Suprapubic skin (tissue), 4 donors: ENCODE results near the gene SUGCT. TPM values are rescaled to one million over a fixed set of nuclear protein-coding genes. Genes with fewer than 3 reads are reported as not detected.

Experiments used
- DNase-seq, 2 donors: peaks; one replicate each; pipeline ENCODE4 v3.0.0-alpha.2; 2019; ENCODE audit warnings: low spot score in 2 of 2
- H3K27ac ChIP-seq: fragments of 200-600 bp; sonication (generic); one replicate; pipeline ENCODE4 v1.5.1; 2019
- H3K27me3 ChIP-seq: fragments of 200-600 bp; sonication (generic); one replicate; pipeline ENCODE4 v1.5.1; 2019
- H3K36me3 ChIP-seq: fragments of 200-600 bp; sonication (generic); one replicate; pipeline ENCODE4 v1.5.1; 2019
- H3K4me1 ChIP-seq: fragments of 200-600 bp; sonication (generic); one replicate; pipeline ENCODE4 v1.5.1; 2019
- H3K4me3 ChIP-seq: fragments of 200-600 bp; sonication (generic); one replicate; pipeline ENCODE4 v1.5.1; 2019; ENCODE audit warnings: mild to moderate bottlenecking
- H3K9me3 ChIP-seq: fragments of 200-600 bp; sonication (generic); one replicate; pipeline ENCODE4 v1.5.1; 2019
- CTCF ChIP-seq, 2 donors: fragments of 200-600 bp in 1 of 2; fragments of 450-650 bp in 1 of 2; sonication (generic) in 1 of 2; IDR thresholded peaks; one replicate each; pipeline ENCODE4 v1.5.1; 2016 to 2019; ENCODE audit warnings: antibody characterized with exemption in 2 of 2, mild to moderate bottlenecking in 1 of 2, moderate library complexity in 1 of 2
- EP300 ChIP-seq: sonication (generic); formaldehyde crosslinking; IDR thresholded peaks from one replicate; pipeline ENCODE4 v1.6.1; 2017; ENCODE audit warnings: antibody characterized with exemption
- POLR2A ChIP-seq, 2 donors: fragments of 450-650 bp; IDR thresholded peaks; one replicate each; pipeline ENCODE4 v1.6.1; 2017; ENCODE audit warnings: antibody characterized with exemption in 2 of 2, mild to moderate bottlenecking in 2 of 2, moderate library complexity in 2 of 2
- POLR2AphosphoS5 ChIP-seq, 3 donors: sonication (generic); formaldehyde crosslinking; IDR thresholded peaks; one replicate each; pipeline ENCODE4 v1.6.1; 2017; ENCODE audit warnings: antibody characterized with exemption in 3 of 3
- WGBS: methylation state at CpG from one replicate; pipeline ENCODE4 v1.1.5; 2018; 5-methylcytosine and 5-hydroxymethylcytosine counted together
- total RNA-seq, 4 donors: library from RNA; depleted of rRNA; stranded (reverse); fragments of >200 nt; gene quantifications; one replicate each; pipeline ENCODE4 v1.1.0, GENCODE V29; 2016

The SUGCT gene
- total RNA-seq, 4 donors from 2014 or later = 0.73 to 2.2 (median 0.98) TPM; not detected in 1

GRCh38 chr7:40629891-40630290, 495.1 kb downstream of the SUGCT start:
- no peak for DNase-seq
- WGBS = 92% methylated on average over 5 of the region's 5 CpGs
- Histone ChIP-seq H3K27ac (no peak overlapping the region), H3K9me3 (no peaks in the 10 kb centered on the region), H3K36me3 (no peaks in the 10 kb centered on the region), H3K4me1 (no peaks in the 10 kb centered on the region), H3K4me3 (no peak overlapping the region), H3K27me3 (no peaks in the 10 kb centered on the region)
- TF ChIP-seq POLR2A (IDR thresholded peaks at IDR 0.05) = no peak
- no peak for TF ChIP-seq CTCF (IDR thresholded peaks at IDR 0.05)
- no peak for TF ChIP-seq EP300
- TF ChIP-seq POLR2AphosphoS5 (IDR thresholded peaks at IDR 0.05) = no peak

- TF ChIP-seq EP300 (no peak), POLR2AphosphoS5 (IDR thresholded peaks at IDR 0.05) (no peak)
- Histone ChIP-seq H3K27me3 (no peaks in the 10 kb centered on the region), H3K4me3 (no peak overlapping the region), H3K36me3 (no peaks in the 10 kb centered on the region), H3K9me3 (no peaks in the 10 kb centered on the region), H3K4me1 (no peaks in the 10 kb centered on the region), H3K27ac (no peak overlapping the region)
- DNase-seq = no peak
- 94% methylated on average over 8 of the region's 8 CpGs for WGBS
These were observed 499.3 kb downstream of the SUGCT start for GRCh38 chr7:40634118-40634517.

- no peaks in the 10 kb centered on the region for H3K27me3 ChIP-seq
- 83% methylated on average over 7 of the region's 7 CpGs for WGBS
- no peak overlapping the region for H3K4me3 ChIP-seq
- H3K36me3 ChIP-seq = no peaks in the 10 kb centered on the region
- H3K9me3 ChIP-seq = no peaks in the 10 kb centered on the region
- no peaks in the 10 kb centered on the region for H3K4me1 ChIP-seq
- no peak for DNase-seq
- H3K27ac ChIP-seq = no peak overlapping the region
- TF ChIP-seq POLR2AphosphoS5 (IDR thresholded peaks at IDR 0.05) (no peak), EP300 (no peak), POLR2A (IDR thresholded peaks at IDR 0.05) (no peak), CTCF (IDR thresholded peaks at IDR 0.05) (no peak)
These were observed 503.9 kb downstream of the SUGCT start for GRCh38 chr7:40638545-40639320.

- Histone ChIP-seq H3K36me3 (no peaks in the 10 kb centered on the region), H3K27me3 (no peaks in the 10 kb centered on the region), H3K4me1 (no peaks in the 10 kb centered on the region), H3K9me3 (no peaks in the 10 kb centered on the region), H3K27ac (no peak overlapping the region), H3K4me3 (no peak overlapping the region)
- TF ChIP-seq EP300 (no peak), CTCF (IDR thresholded peaks at IDR 0.05) (no peak), POLR2A (IDR thresholded peaks at IDR 0.05) (no peak), POLR2AphosphoS5 (IDR thresholded peaks at IDR 0.05) (no peak)
- no peak for DNase-seq
- WGBS = 63% methylated on average over 3 of the region's 3 CpGs
These were observed 505.8 kb downstream of the SUGCT start for GRCh38 chr7:40640566-40640965.

- TF ChIP-seq EP300 (no peak), POLR2AphosphoS5 (IDR thresholded peaks at IDR 0.05) (no peak), POLR2A (IDR thresholded peaks at IDR 0.05) (no peak), CTCF (IDR thresholded peaks at IDR 0.05) (no peak)
- no peak overlapping the region for H3K4me3 ChIP-seq
- H3K9me3 ChIP-seq = no peaks in the 10 kb centered on the region
- no peaks in the 10 kb centered on the region for H3K36me3 ChIP-seq
- no peak overlapping the region for H3K27ac ChIP-seq
- DNase-seq = no peak
- no peaks in the 10 kb centered on the region for H3K27me3 ChIP-seq
- no peaks in the 10 kb centered on the region for H3K4me1 ChIP-seq
- WGBS = 61% methylated on average over 7 of the region's 7 CpGs
These were observed 506.9 kb downstream of the SUGCT start for GRCh38 chr7:40641701-40642100.
